H54 (cell line): ENCODE results near the gene RAB11A.

Source experiments
- DNase-seq: peaks from one replicate; pipeline ENCODE4 v3.0.0; 2011; ENCODE audit warnings: low spot score, mixed read lengths; ENCODE audit not compliant: insufficient read length
- FAIRE-seq: peaks from 3 replicates; lab custom pipeline; 2011; peaks lifted over from hg19 to GRCh38; lab: Jason Lieb, UNC
- POLR2A ChIP-seq: IDR thresholded peaks from 2 replicates; pipeline ENCODE4 v1.6.1; 2011; ENCODE audit warnings: low read depth, mild to moderate bottlenecking, low read length

Gene RAB11A

GRCh38 chr15:65869126-65869953 lies at the start of gene RAB11A:
Gene RAB11A, plus strand, starts transcription at chr15:65869491. Its CDS starts 95 bp downstream, at chr15:65869586.
- no peak for FAIRE-seq
- TF ChIP-seq POLR2A: peak; percentile 88
- peak; percentile 74 for DNase-seq

GRCh38 chr15:65819563-65819960 lies 49.7 kb upstream of the RAB11A start:
- no peak for TF ChIP-seq POLR2A
- DNase-seq (no peak), FAIRE-seq (no peak)

GRCh38 chr15:65821070-65821469 lies 48.2 kb upstream of the RAB11A start:
- TF ChIP-seq POLR2A: no peak
- FAIRE-seq (no peak), DNase-seq (no peak)

- no peak for FAIRE-seq
- TF ChIP-seq POLR2A: no peak
Observed at GRCh38 chr15:65822316-65822715, 47.0 kb upstream of the RAB11A start.

GRCh38 chr15:65824031-65824743 lies 45.1 kb upstream of the RAB11A start:
- DNase-seq (peak; percentile 16), FAIRE-seq (peak; percentile 87)
- no peak for TF ChIP-seq POLR2A

More at GRCh38 chr15:65822316-65822715, 47.0 kb upstream of the RAB11A start:
- no peak for DNase-seq

GRCh38 chr15:65824941-65825544 lies 44.2 kb upstream of the RAB11A start:
- FAIRE-seq (no peak), DNase-seq (no peak)
- no peak for TF ChIP-seq POLR2A

- no peak for TF ChIP-seq POLR2A
- no peak for FAIRE-seq
- no peak for DNase-seq
Observed at GRCh38 chr15:65827065-65827464, 42.2 kb upstream of the RAB11A start.

GRCh38 chr15:65828585-65828984 lies 40.7 kb upstream of the RAB11A start:
- FAIRE-seq (no peak), DNase-seq (no peak)
- TF ChIP-seq POLR2A: no peak

GRCh38 chr15:65829130-65829764 lies 40.0 kb upstream of the RAB11A start:
- DNase-seq (no peak), FAIRE-seq (no peak)
- TF ChIP-seq POLR2A: no peak

GRCh38 chr15:65832549-65833364 lies 36.5 kb upstream of the RAB11A start:
- FAIRE-seq: peak; percentile 52
- no peak for TF ChIP-seq POLR2A
- peak; percentile 62 for DNase-seq

- FAIRE-seq: no peak
- no peak for DNase-seq
Observed at GRCh38 chr15:65833501-65834205, 35.6 kb upstream of the RAB11A start.

GRCh38 chr15:65834603-65835282 lies 34.5 kb upstream of the RAB11A start:
- DNase-seq: no peak
- TF ChIP-seq POLR2A: no peak
- no peak for FAIRE-seq

More at GRCh38 chr15:65833501-65834205, 35.6 kb upstream of the RAB11A start:
- no peak for TF ChIP-seq POLR2A
